ENCODE measurements around the gene SHE. TPM values are rescaled to one million over a fixed set of nuclear protein-coding genes. Genes with fewer than 3 reads are reported as not detected.

SHE gene
- total RNA-seq, 3 donors from 2014 or later (not counting 1 experiment from before 2014, with no cell fraction given) = 0.10 to 0.14 TPM; not detected in 1

- no peaks in the 10 kb centered on the region for H3K9me3 ChIP-seq (ENCODE audit: control insufficient read depth, insufficient read depth, low read length)
- Mint-ChIP-seq H3K4me1 (no peaks in the 10 kb centered on the region), H3K27ac (no peak overlapping the region), H3K27me3 (ENCODE audit: low read depth in 2 of 2) (peaks cover 17 to 26% of the 10 kb centered on the region in 2 donors), H3K4me3 (no peak overlapping the region), H3K36me3 (no peaks in the 10 kb centered on the region), H3K9me3 (no peaks in the 10 kb centered on the region)
- no peaks in the 10 kb centered on the region for H3K27me3 ChIP-seq (ENCODE audit: control insufficient read depth, insufficient read depth, low read length)
- ATAC-seq (no peak), DNase-seq (no peak)
- 75% methylated on average over 3 of the region's 3 CpGs for WGBS (ENCODE audit: insufficient coverage)
- H3K27ac ChIP-seq (ENCODE audit: low read length) = no peak overlapping the region
- H3K4me1 ChIP-seq (ENCODE audit: control insufficient read depth, insufficient read depth, low read length) = no peaks in the 10 kb centered on the region
- H3K36me3 ChIP-seq (ENCODE audit: control insufficient read depth, insufficient read depth, low read length) = no peaks in the 10 kb centered on the region
- H3K4me3 ChIP-seq (ENCODE audit: low read length) = no peak overlapping the region
- TF ChIP-seq CTCF (IDR thresholded peaks at IDR 0.05) = no peak
- intact Hi-C loops (cut with micrococcal nuclease) = no loop called here
Observed at GRCh38 chr1:154520333-154520732, 18.1 kb upstream of the SHE start.

- DNase-seq (no peak), ATAC-seq (no peak)
- no peaks in the 10 kb centered on the region for H3K36me3 ChIP-seq (ENCODE audit: control insufficient read depth, insufficient read depth, low read length)
- no peak overlapping the region for H3K4me3 ChIP-seq (ENCODE audit: low read length)
- Mint-ChIP-seq H3K4me3 (no peak overlapping the region), H3K36me3 (no peaks in the 10 kb centered on the region), H3K9me3 (no peaks in the 10 kb centered on the region), H3K27me3 (ENCODE audit: low read depth in 2 of 2) (peaks cover 20 to 26% of the 10 kb centered on the region in 2 donors), H3K27ac (no peak overlapping the region), H3K4me1 (no peaks in the 10 kb centered on the region)
- H3K27me3 ChIP-seq (ENCODE audit: control insufficient read depth, insufficient read depth, low read length) = no peaks in the 10 kb centered on the region
- H3K9me3 ChIP-seq (ENCODE audit: control insufficient read depth, insufficient read depth, low read length) = no peaks in the 10 kb centered on the region
- TF ChIP-seq CTCF (IDR thresholded peaks at IDR 0.05) = no peak
- no peak overlapping the region for H3K27ac ChIP-seq (ENCODE audit: low read length)
- H3K4me1 ChIP-seq (ENCODE audit: control insufficient read depth, insufficient read depth, low read length) = no peaks in the 10 kb centered on the region
- WGBS (ENCODE audit: insufficient coverage) = 81% methylated on average over 9 of the region's 9 CpGs
- intact Hi-C loops (cut with micrococcal nuclease) = no loop called here
Observed at GRCh38 chr1:154519591-154519991, 17.4 kb upstream of the SHE start.

GRCh38 chr1:154517661-154518060 is 15.4 kb upstream of the SHE start:
- no peak for TF ChIP-seq CTCF (IDR thresholded peaks at IDR 0.05)
- ATAC-seq (no peak), DNase-seq (no peak)
- intact Hi-C loops (cut with micrococcal nuclease) = no loop called here
- Histone ChIP-seq H3K27me3 (ENCODE audit: control insufficient read depth, insufficient read depth, low read length) (no peaks in the 10 kb centered on the region), H3K36me3 (ENCODE audit: control insufficient read depth, insufficient read depth, low read length) (no peaks in the 10 kb centered on the region), H3K27ac (ENCODE audit: low read length) (no peak overlapping the region), H3K9me3 (ENCODE audit: control insufficient read depth, insufficient read depth, low read length) (no peaks in the 10 kb centered on the region), H3K4me1 (ENCODE audit: control insufficient read depth, insufficient read depth, low read length) (no peaks in the 10 kb centered on the region), H3K4me3 (ENCODE audit: low read length) (no peak overlapping the region)
- H3K9me3 Mint-ChIP-seq = no peaks in the 10 kb centered on the region
- H3K27me3 Mint-ChIP-seq (ENCODE audit: low read depth in 2 of 2) = peaks cover 19 to 28% of the 10 kb centered on the region in 2 donors
- no peaks in the 10 kb centered on the region for H3K36me3 Mint-ChIP-seq
- no peaks in the 10 kb centered on the region for H3K4me1 Mint-ChIP-seq
- WGBS (ENCODE audit: insufficient coverage) = 94% methylated on average over 11 of the region's 11 CpGs
- no peak overlapping the region for H3K4me3 Mint-ChIP-seq
- no peak overlapping the region for H3K27ac Mint-ChIP-seq

DNA sequence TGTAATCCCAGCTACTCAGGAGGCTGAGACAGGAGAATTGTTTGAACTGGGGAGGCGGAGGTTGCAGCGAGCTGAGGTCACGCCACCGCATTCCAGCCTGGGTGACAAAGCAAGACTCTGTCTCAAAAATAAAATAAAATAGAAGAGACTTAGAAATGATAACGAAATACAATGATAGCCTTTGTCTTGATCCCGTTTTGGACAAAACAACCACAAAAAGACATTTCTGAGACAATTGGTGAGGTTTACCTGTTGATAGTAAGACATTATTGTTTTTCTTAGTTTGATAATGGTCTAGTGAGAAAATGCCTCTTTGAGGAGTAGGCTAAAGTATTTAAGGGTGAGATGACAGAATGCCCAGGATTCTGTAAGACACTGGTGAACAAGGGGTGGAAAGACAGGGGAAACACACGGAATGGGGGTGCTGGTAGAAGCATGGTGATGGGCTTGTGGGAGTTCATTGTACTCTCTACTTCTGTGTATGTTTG is 11.9 kb upstream of the SHE start:
- DNase-seq = no peak
- H3K36me3 Mint-ChIP-seq = no peaks in the 10 kb centered on the region
- peaks cover 24 to 31% of the 10 kb centered on the region in 2 donors for H3K27me3 Mint-ChIP-seq (ENCODE audit: low read depth in 2 of 2)
- Histone ChIP-seq H3K36me3 (ENCODE audit: control insufficient read depth, insufficient read depth, low read length) (no peaks in the 10 kb centered on the region), H3K9me3 (ENCODE audit: control insufficient read depth, insufficient read depth, low read length) (no peaks in the 10 kb centered on the region), H3K27me3 (ENCODE audit: control insufficient read depth, insufficient read depth, low read length) (peaks cover 4% of the 10 kb centered on the region), H3K27ac (ENCODE audit: low read length) (no peak overlapping the region), H3K4me3 (ENCODE audit: low read length) (no peak overlapping the region), H3K4me1 (ENCODE audit: control insufficient read depth, insufficient read depth, low read length) (no peaks in the 10 kb centered on the region)
- no peaks in the 10 kb centered on the region for H3K9me3 Mint-ChIP-seq
- no peak overlapping the region for H3K27ac Mint-ChIP-seq
- no peak for ATAC-seq
- no peak for TF ChIP-seq CTCF (IDR thresholded peaks at IDR 0.05)
- 94% methylated on average over 7 of the region's 7 CpGs for WGBS (ENCODE audit: insufficient coverage)
- H3K4me3 Mint-ChIP-seq = no peak overlapping the region
- no peaks in the 10 kb centered on the region for H3K4me1 Mint-ChIP-seq
- intact Hi-C loops (cut with micrococcal nuclease) = no loop called here

Data from natural killer cell (primary cell).